ENCODE results near the gene XPO5.
A peak's percentile ranks its signal among the peaks of the same experiment; 100 is the strongest.

XPO5 gene

GRCh38 chr6:43578748-43579147 lies 2.9 kb upstream of the XPO5 start:
- Histone ChIP-seq H2AFZ (ENCODE audit: low read depth, low read length) (no peak overlapping the region), H2BK5ac (ENCODE audit: low read depth, low read length, poor library complexity, severe bottlenecking) (no peak overlapping the region), H3K36me3 (ENCODE audit: control insufficient read depth in 1 of 2, insufficient read depth in 2 of 2, low read depth in 1 of 2, low read length in 2 of 2) (peaks cover 8 to 18% of the 10 kb centered on the region in 2 experiments), H4K91ac (ENCODE audit: low read length) (no peak overlapping the region), H3K18ac (ENCODE audit: low read depth in 1 of 2, low read length in 2 of 2) (no peak overlapping the region), H3K27ac (ENCODE audit: low read length, poor library complexity, severe bottlenecking) (peak overlapping the region; percentile 93), H3K27me3 (ENCODE audit: control insufficient read depth in 1 of 2, insufficient read depth in 1 of 2, low read length in 2 of 2) (no peaks in the 10 kb centered on the region), H3K4ac (ENCODE audit: low read depth in 1 of 2, low read length in 2 of 2) (no peak overlapping the region), H3K4me3 (ENCODE audit: insufficient read depth in 1 of 2, low read depth in 1 of 2, low read length in 2 of 2) (peak overlapping the region in 1 of 2 experiments; percentile 60), H3K4me1 (ENCODE audit: control insufficient read depth, insufficient read depth, low read depth, low read length) (peaks cover 6% of the 10 kb centered on the region), H2BK12ac (ENCODE audit: low read length in 2 of 2) (no peak overlapping the region), H2BK15ac (ENCODE audit: low read depth, poor library complexity, severe bottlenecking) (no peak overlapping the region), H2BK120ac (ENCODE audit: low read depth, low read length) (no peak overlapping the region), H3K9ac (ENCODE audit: low read length) (peak overlapping the region; percentile 20), H3K9me3 (ENCODE audit: control insufficient read depth, low read length) (no peaks in the 10 kb centered on the region), H2AK5ac (ENCODE audit: low read length, severe bottlenecking) (no peak overlapping the region), H3K23ac (ENCODE audit: low read length in 2 of 2) (no peak overlapping the region), H3K4me2 (ENCODE audit: low read length, poor library complexity, severe bottlenecking) (peak overlapping the region; percentile 56), H3K14ac (ENCODE audit: low read length in 2 of 2) (no peak overlapping the region), H3K79me1 (replicated peaks; ENCODE audit: low read length, poor library complexity, severe bottlenecking) (peaks cover 6% of the 10 kb centered on the region), H4K8ac (ENCODE audit: low read length) (no peak overlapping the region)
- peak; percentile 14 for DNase-seq
- 100% methylated on average over 3 of the region's 3 CpGs for WGBS

GRCh38 chr6:43575105-43575771 lies 600 bp downstream of the XPO5 start:
- Histone ChIP-seq H3K27ac (ENCODE audit: low read length, poor library complexity, severe bottlenecking) (peak overlapping the region; percentile 44), H2AFZ (ENCODE audit: low read depth, low read length) (peak overlapping the region; percentile 96), H3K9me3 (ENCODE audit: control insufficient read depth, low read length) (no peaks in the 10 kb centered on the region), H2BK120ac (ENCODE audit: low read depth, low read length) (peak overlapping the region; percentile 15), H3K4ac (ENCODE audit: low read depth in 1 of 2, low read length in 2 of 2) (peak overlapping the region in 1 of 2 experiments; percentile 45), H3K9ac (ENCODE audit: low read length) (peak overlapping the region; percentile 93), H4K8ac (ENCODE audit: low read length) (peak overlapping the region; percentile 87), H4K91ac (ENCODE audit: low read length) (no peak overlapping the region), H3K23ac (ENCODE audit: low read length in 2 of 2) (no peak overlapping the region), H3K4me2 (ENCODE audit: low read length, poor library complexity, severe bottlenecking) (peak overlapping the region; percentile 80), H3K27me3 (ENCODE audit: control insufficient read depth in 1 of 2, insufficient read depth in 1 of 2, low read length in 2 of 2) (no peaks in the 10 kb centered on the region), H2BK15ac (ENCODE audit: low read depth, poor library complexity, severe bottlenecking) (peak overlapping the region; percentile 44), H3K14ac (ENCODE audit: low read length in 2 of 2) (peak overlapping the region in 1 of 2 experiments; percentile 98), H3K18ac (ENCODE audit: low read depth in 1 of 2, low read length in 2 of 2) (peak overlapping the region; percentile 58 to 94), H3K4me1 (ENCODE audit: control insufficient read depth, insufficient read depth, low read depth, low read length) (peaks cover 8% of the 10 kb centered on the region), H2BK5ac (ENCODE audit: low read depth, low read length, poor library complexity, severe bottlenecking) (no peak overlapping the region), H2BK12ac (ENCODE audit: low read length in 2 of 2) (no peak overlapping the region), H2AK5ac (ENCODE audit: low read length, severe bottlenecking) (no peak overlapping the region), H3K79me1 (replicated peaks; ENCODE audit: low read length, poor library complexity, severe bottlenecking) (peaks cover 11% of the 10 kb centered on the region), H3K36me3 (ENCODE audit: control insufficient read depth in 1 of 2, insufficient read depth in 2 of 2, low read depth in 1 of 2, low read length in 2 of 2) (peaks cover 6 to 31% of the 10 kb centered on the region in 2 experiments), H3K4me3 (ENCODE audit: insufficient read depth in 1 of 2, low read depth in 1 of 2, low read length in 2 of 2) (peak overlapping the region; percentile 94 to 100)
- WGBS, result under 1% methylated on average over 28 of the region's 38 CpGs
- peak; percentile 49 for DNase-seq

GRCh38 chr6:43572015-43572414 lies 3.8 kb downstream of the XPO5 start:
- H2BK12ac ChIP-seq (ENCODE audit: low read length in 2 of 2), result no peak overlapping the region
- no peak overlapping the region for H3K23ac ChIP-seq (ENCODE audit: low read length in 2 of 2)
- no peak overlapping the region for H4K8ac ChIP-seq (ENCODE audit: low read length)
- 97% methylated on average over 4 of the region's 4 CpGs for WGBS
- H2AK5ac ChIP-seq (ENCODE audit: low read length, severe bottlenecking), result no peak overlapping the region
- H3K18ac ChIP-seq (ENCODE audit: low read depth in 1 of 2, low read length in 2 of 2), result no peak overlapping the region
- no peak overlapping the region for H3K14ac ChIP-seq (ENCODE audit: low read length in 2 of 2)
- no peak overlapping the region for H2BK5ac ChIP-seq (ENCODE audit: low read depth, low read length, poor library complexity, severe bottlenecking)
- H3K27me3 ChIP-seq (ENCODE audit: control insufficient read depth in 1 of 2, insufficient read depth in 1 of 2, low read length in 2 of 2), result no peaks in the 10 kb centered on the region
- H3K27ac ChIP-seq (ENCODE audit: low read length, poor library complexity, severe bottlenecking), result no peak overlapping the region
- H3K9ac ChIP-seq (ENCODE audit: low read length), result no peak overlapping the region
- H3K9me3 ChIP-seq (ENCODE audit: control insufficient read depth, low read length), result no peaks in the 10 kb centered on the region
- H3K4me2 ChIP-seq (ENCODE audit: low read length, poor library complexity, severe bottlenecking), result no peak overlapping the region
- peaks cover 29 to 59% of the 10 kb centered on the region in 2 experiments for H3K36me3 ChIP-seq (ENCODE audit: control insufficient read depth in 1 of 2, insufficient read depth in 2 of 2, low read depth in 1 of 2, low read length in 2 of 2)
- peaks cover 2% of the 10 kb centered on the region for H3K4me1 ChIP-seq (ENCODE audit: control insufficient read depth, insufficient read depth, low read depth, low read length)
- H4K91ac ChIP-seq (ENCODE audit: low read length), result no peak overlapping the region
- no peak overlapping the region for H3K4me3 ChIP-seq (ENCODE audit: insufficient read depth in 1 of 2, low read depth in 1 of 2, low read length in 2 of 2)
- no peak overlapping the region for H2BK120ac ChIP-seq (ENCODE audit: low read depth, low read length)
- H3K79me1 ChIP-seq (replicated peaks; ENCODE audit: low read length, poor library complexity, severe bottlenecking), result peaks cover 20% of the 10 kb centered on the region
- no peak overlapping the region for H3K4ac ChIP-seq (ENCODE audit: low read depth in 1 of 2, low read length in 2 of 2)
- no peak overlapping the region for H2BK15ac ChIP-seq (ENCODE audit: low read depth, poor library complexity, severe bottlenecking)
- DNase-seq, result no peak
- no peak overlapping the region for H2AFZ ChIP-seq (ENCODE audit: low read depth, low read length)

GRCh38 chr6:43570876-43571441 lies 4.9 kb downstream of the XPO5 start:
- Histone ChIP-seq H3K23ac (ENCODE audit: low read length in 2 of 2) (no peak overlapping the region), H3K4me1 (ENCODE audit: control insufficient read depth, insufficient read depth, low read depth, low read length) (peaks cover 2% of the 10 kb centered on the region), H3K4ac (ENCODE audit: low read depth in 1 of 2, low read length in 2 of 2) (no peak overlapping the region), H3K9me3 (ENCODE audit: control insufficient read depth, low read length) (no peaks in the 10 kb centered on the region), H3K4me3 (ENCODE audit: insufficient read depth in 1 of 2, low read depth in 1 of 2, low read length in 2 of 2) (no peak overlapping the region), H2AFZ (ENCODE audit: low read depth, low read length) (no peak overlapping the region), H3K27me3 (ENCODE audit: control insufficient read depth in 1 of 2, insufficient read depth in 1 of 2, low read length in 2 of 2) (no peaks in the 10 kb centered on the region), H2AK5ac (ENCODE audit: low read length, severe bottlenecking) (no peak overlapping the region), H2BK5ac (ENCODE audit: low read depth, low read length, poor library complexity, severe bottlenecking) (no peak overlapping the region), H2BK12ac (ENCODE audit: low read length in 2 of 2) (no peak overlapping the region), H3K9ac (ENCODE audit: low read length) (no peak overlapping the region), H2BK120ac (ENCODE audit: low read depth, low read length) (no peak overlapping the region), H3K14ac (ENCODE audit: low read length in 2 of 2) (no peak overlapping the region), H3K27ac (ENCODE audit: low read length, poor library complexity, severe bottlenecking) (peak overlapping the region; percentile 81), H3K4me2 (ENCODE audit: low read length, poor library complexity, severe bottlenecking) (no peak overlapping the region), H3K36me3 (ENCODE audit: control insufficient read depth in 1 of 2, insufficient read depth in 2 of 2, low read depth in 1 of 2, low read length in 2 of 2) (peaks cover 34 to 67% of the 10 kb centered on the region in 2 experiments), H4K91ac (ENCODE audit: low read length) (no peak overlapping the region), H3K18ac (ENCODE audit: low read depth in 1 of 2, low read length in 2 of 2) (no peak overlapping the region), H4K8ac (ENCODE audit: low read length) (no peak overlapping the region), H2BK15ac (ENCODE audit: low read depth, poor library complexity, severe bottlenecking) (no peak overlapping the region), H3K79me1 (replicated peaks; ENCODE audit: low read length, poor library complexity, severe bottlenecking) (peaks cover 24% of the 10 kb centered on the region)
- WGBS, result 86% methylated on average over 4 of the region's 5 CpGs
- DNase-seq, result peak; percentile 55

All from mesenchymal stem cell (in vitro differentiated cells and primary cell).